Mucosa of rectum (tissue), 2 donors: ENCODE measurements around the gene SMURF2.
A peak's percentile ranks its signal among the peaks of the same experiment; 100 is the strongest.

Experiments used
- H3K27ac ChIP-seq, 2 donors: one replicate each; pipeline ENCODE4 v1.7.0; 2013; ENCODE audit warnings: inconsistent platforms in 2 of 2, low read depth in 2 of 2, low read length in 2 of 2
- H3K27me3 ChIP-seq, 2 donors: one replicate each; pipeline ENCODE4 v1.7.0; 2013; ENCODE audit warnings: low read length in 2 of 2; ENCODE audit not compliant: control insufficient read depth in 2 of 2, insufficient read depth in 2 of 2
- H3K36me3 ChIP-seq, 2 donors: one replicate each; pipeline ENCODE4 v1.7.0; 2013; ENCODE audit warnings: low read length in 2 of 2; ENCODE audit not compliant: control insufficient read depth in 2 of 2, insufficient read depth in 2 of 2
- H3K4me1 ChIP-seq, 2 donors: one replicate each; pipeline ENCODE4 v1.7.0; 2013; ENCODE audit warnings: low read length in 2 of 2, mild to moderate bottlenecking in 1 of 2; ENCODE audit not compliant: control insufficient read depth in 2 of 2, insufficient read depth in 2 of 2
- H3K4me3 ChIP-seq, 2 donors: one replicate each; pipeline ENCODE4 v1.7.0; 2013; ENCODE audit warnings: low read length in 2 of 2
- H3K9ac ChIP-seq, 2 donors: one replicate each; pipeline ENCODE4 v1.7.0; 2013; ENCODE audit warnings: low read length in 2 of 2, low read depth in 1 of 2, mild to moderate bottlenecking in 1 of 2
- H3K9me3 ChIP-seq, 2 donors: one replicate each; pipeline ENCODE4 v1.7.0; 2013; ENCODE audit warnings: low read length in 2 of 2; ENCODE audit not compliant: control insufficient read depth in 2 of 2
- donor health status: healthy.
- donor health status: Normal muscosa, but diverticular disease.

Gene SMURF2

GRCh38 chr17:64506576-64507412 is 155.3 kb downstream of the SMURF2 start, which contains the start of gene CEP95:
TSS of gene CEP95 (plus strand) at chr17:64506977. CDS start at chr17:64507098, 121 bp downstream.
- peaks cover 28% of the 10 kb centered on the region in 2 donors for H3K4me1 ChIP-seq
- no peaks in the 10 kb centered on the region for H3K9me3 ChIP-seq
- H3K27ac ChIP-seq = peak within 1 kb of the TSS; percentile 99 to 100
- peaks cover 41 to 42% of the 10 kb centered on the region in 2 donors for H3K36me3 ChIP-seq
- H3K9ac ChIP-seq = peak within 1 kb of the TSS; percentile 100
- H3K4me3 ChIP-seq = peak within 1 kb of the TSS; percentile 93 to 99
- no peaks in the 10 kb centered on the region for H3K27me3 ChIP-seq

GRCh38 chr17:64506201-64506575 is 155.9 kb downstream of the SMURF2 start, which contains the start of gene DDX5:
TSS of gene DDX5 (minus strand) at chr17:64506289. CDS start at chr17:64506119, 170 bp downstream.
- Histone ChIP-seq H3K9ac (peak within 1 kb of the TSS; percentile 100), H3K36me3 (peaks cover 43 to 48% of the 10 kb centered on the region in 2 donors), H3K4me1 (peaks cover 28% of the 10 kb centered on the region in 2 donors), H3K27me3 (no peaks in the 10 kb centered on the region), H3K9me3 (no peaks in the 10 kb centered on the region), H3K4me3 (peak within 1 kb of the TSS; percentile 93 to 99), H3K27ac (peak within 1 kb of the TSS; percentile 99 to 100)

GRCh38 chr17:64505340-64506200 is 156.5 kb downstream of the SMURF2 start:
- H3K27ac ChIP-seq = peak overlapping the region; percentile 99 to 100
- no peaks in the 10 kb centered on the region for H3K27me3 ChIP-seq
- peaks cover 49 to 54% of the 10 kb centered on the region in 2 donors for H3K36me3 ChIP-seq
- peak overlapping the region; percentile 100 for H3K9ac ChIP-seq
- peak overlapping the region; percentile 93 to 99 for H3K4me3 ChIP-seq
- peaks cover 28% of the 10 kb centered on the region in 2 donors for H3K4me1 ChIP-seq
- H3K9me3 ChIP-seq = no peaks in the 10 kb centered on the region

- Histone ChIP-seq H3K4me1 (peaks cover 28 to 31% of the 10 kb centered on the region in 2 donors), H3K4me3 (peak overlapping the region; percentile 93 to 99), H3K9me3 (no peaks in the 10 kb centered on the region), H3K9ac (peak overlapping the region; percentile 100), H3K36me3 (peaks cover 52 to 55% of the 10 kb centered on the region in 2 donors), H3K27ac (peak overlapping the region; percentile 99 to 100), H3K27me3 (no peaks in the 10 kb centered on the region)
These were observed 157.3 kb downstream of the SMURF2 start for GRCh38 chr17:64504769-64505339.

GRCh38 chr17:64503821-64504768 is 158.0 kb downstream of the SMURF2 start:
- Histone ChIP-seq H3K4me1 (peaks cover 26 to 31% of the 10 kb centered on the region in 2 donors), H3K36me3 (peaks cover 55 to 56% of the 10 kb centered on the region in 2 donors), H3K27me3 (no peaks in the 10 kb centered on the region), H3K27ac (peak overlapping the region; percentile 99 to 100), H3K9ac (peak overlapping the region; percentile 100), H3K4me3 (peak overlapping the region; percentile 93 to 99), H3K9me3 (no peaks in the 10 kb centered on the region)

GRCh38 chr17:64503341-64503740 is 158.8 kb downstream of the SMURF2 start:
- Histone ChIP-seq H3K4me3 (no peak overlapping the region), H3K9ac (no peak overlapping the region), H3K4me1 (peaks cover 31 to 34% of the 10 kb centered on the region in 2 donors)

GRCh38 chr17:64502809-64503208 is 159.3 kb downstream of the SMURF2 start:
- no peaks in the 10 kb centered on the region for H3K27me3 ChIP-seq
- no peak overlapping the region for H3K9ac ChIP-seq
- H3K4me3 ChIP-seq = no peak overlapping the region
- H3K9me3 ChIP-seq = no peaks in the 10 kb centered on the region
- H3K27ac ChIP-seq = no peak overlapping the region
- H3K4me1 ChIP-seq = peaks cover 34% of the 10 kb centered on the region in 2 donors
- H3K36me3 ChIP-seq = peaks cover 62 to 67% of the 10 kb centered on the region in 2 donors

More at GRCh38 chr17:64503341-64503740, 158.8 kb downstream of the SMURF2 start:
- H3K27ac ChIP-seq = no peak overlapping the region
- H3K36me3 ChIP-seq = peaks cover 61 to 63% of the 10 kb centered on the region in 2 donors
- H3K9me3 ChIP-seq = no peaks in the 10 kb centered on the region
- H3K27me3 ChIP-seq = no peaks in the 10 kb centered on the region

- Histone ChIP-seq H3K4me1 (peaks cover 35 to 38% of the 10 kb centered on the region in 2 donors), H3K27me3 (no peaks in the 10 kb centered on the region), H3K9ac (no peak overlapping the region), H3K36me3 (peaks cover 62 to 68% of the 10 kb centered on the region in 2 donors), H3K9me3 (no peaks in the 10 kb centered on the region), H3K4me3 (no peak overlapping the region), H3K27ac (no peak overlapping the region)
These were observed 160.1 kb downstream of the SMURF2 start for GRCh38 chr17:64502021-64502420.
